ENCODE results near the gene NDUFA6.

NDUFA6 gene

DNA sequence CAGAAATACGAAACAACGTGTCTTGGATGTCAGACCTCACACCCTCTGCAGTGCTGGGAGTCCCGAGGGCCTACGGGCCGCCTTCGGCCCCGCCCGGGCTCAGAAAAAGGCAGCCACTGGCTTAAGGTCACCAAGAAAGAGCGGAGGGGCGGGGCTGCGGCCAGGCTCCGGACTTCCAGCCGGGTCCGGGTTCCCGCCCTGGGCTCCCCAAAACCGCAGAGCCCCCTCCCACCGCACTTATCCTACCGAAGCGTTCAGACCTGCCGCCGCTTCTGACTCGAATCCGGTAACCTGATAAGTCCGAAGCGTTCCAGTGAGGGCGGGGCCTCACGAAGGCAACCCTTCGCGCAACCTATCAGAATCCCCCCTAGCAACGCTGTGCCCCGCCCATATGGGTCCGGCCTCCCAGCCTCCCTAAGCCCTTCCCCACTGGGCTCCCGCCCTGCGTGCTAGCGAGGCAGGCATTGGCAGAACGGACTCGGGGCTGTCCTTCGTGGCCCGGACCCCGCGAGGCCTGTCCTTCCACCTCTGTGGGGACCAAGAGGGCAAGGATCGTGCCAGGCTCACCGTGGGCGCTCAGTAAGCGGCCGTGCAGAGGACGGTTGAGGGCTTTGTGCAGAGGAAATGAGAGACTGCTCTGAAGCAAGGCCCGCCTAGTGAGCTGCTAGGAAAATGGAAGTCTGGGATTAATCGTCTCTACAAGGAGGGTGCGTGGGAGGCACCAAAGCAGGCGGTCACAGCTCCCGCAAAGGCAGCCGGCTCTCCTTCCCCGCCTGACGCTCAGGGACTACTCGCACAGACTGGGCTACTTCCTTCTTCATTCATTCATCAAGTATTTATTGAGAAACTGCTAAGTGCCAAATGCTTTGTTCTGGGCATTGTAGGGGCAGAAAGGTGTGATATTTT, 19.8 kb downstream of the NDUFA6 start, which contains the start of gene NAGA:
Gene NAGA, minus strand, starts transcription at position 296 of the 906 bp plus-strand sequence. CDS start 515 bp downstream, outside the sequence.
- DNase-seq (ENCODE audit: low spot score) = peak; percentile 95

DNA sequence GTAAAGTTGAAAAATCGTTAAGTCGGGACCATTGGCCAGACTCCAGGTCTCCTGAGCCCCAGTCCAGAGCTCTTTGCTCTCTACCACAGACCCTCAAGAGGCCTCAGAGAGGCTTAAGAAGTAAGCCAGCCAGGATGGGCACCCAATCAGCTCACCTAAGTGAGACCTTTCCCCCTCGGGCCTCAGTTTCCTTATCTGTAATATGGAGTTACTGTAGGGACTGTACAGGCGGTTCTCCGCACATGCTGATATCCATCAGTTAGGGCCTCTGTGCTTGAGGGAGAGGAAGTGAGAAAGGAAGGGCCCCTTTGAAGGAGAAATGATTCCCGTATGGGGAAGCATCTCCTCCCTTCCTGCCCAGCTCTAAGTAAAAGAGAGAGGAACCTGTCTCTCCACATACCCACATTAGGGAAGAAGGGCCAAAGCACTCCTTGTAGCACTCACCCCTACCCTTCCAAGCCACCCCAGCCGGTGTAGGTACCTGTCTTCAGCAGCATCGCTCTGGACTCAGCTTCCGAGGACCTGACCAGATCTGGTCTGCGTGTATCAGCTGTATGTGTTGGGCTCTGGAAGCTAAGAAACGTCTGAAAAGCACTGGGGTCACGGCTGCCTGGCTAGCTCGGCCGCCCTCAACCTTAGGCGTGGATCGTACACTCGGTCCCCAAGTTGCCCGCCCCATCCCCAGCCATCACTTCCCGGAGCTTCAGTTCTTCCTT, 20.6 kb downstream of the NDUFA6 start:
- no peak for DNase-seq (ENCODE audit: low spot score)

DNA sequence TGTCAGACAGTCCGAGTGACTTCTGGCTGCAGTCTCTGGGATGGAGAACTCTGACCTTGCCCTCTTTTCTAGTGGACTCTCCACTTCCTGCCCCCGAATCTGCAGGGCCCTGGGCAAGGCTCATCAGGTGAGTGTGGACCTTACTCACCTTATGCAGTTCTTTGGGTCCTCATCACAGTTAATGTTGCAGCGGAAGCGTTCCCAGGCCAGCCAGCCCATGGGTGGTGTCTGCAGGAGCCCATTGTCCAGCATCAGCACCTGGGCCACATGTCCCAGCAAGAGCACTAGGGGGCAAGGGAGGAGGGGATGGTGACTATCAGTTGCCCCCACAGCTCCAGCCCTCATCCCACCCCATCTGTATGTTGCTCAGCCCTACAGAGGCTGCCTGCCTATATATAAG, 22.3 kb downstream of the NDUFA6 start:
- no peak for DNase-seq (ENCODE audit: low spot score)

DNA sequence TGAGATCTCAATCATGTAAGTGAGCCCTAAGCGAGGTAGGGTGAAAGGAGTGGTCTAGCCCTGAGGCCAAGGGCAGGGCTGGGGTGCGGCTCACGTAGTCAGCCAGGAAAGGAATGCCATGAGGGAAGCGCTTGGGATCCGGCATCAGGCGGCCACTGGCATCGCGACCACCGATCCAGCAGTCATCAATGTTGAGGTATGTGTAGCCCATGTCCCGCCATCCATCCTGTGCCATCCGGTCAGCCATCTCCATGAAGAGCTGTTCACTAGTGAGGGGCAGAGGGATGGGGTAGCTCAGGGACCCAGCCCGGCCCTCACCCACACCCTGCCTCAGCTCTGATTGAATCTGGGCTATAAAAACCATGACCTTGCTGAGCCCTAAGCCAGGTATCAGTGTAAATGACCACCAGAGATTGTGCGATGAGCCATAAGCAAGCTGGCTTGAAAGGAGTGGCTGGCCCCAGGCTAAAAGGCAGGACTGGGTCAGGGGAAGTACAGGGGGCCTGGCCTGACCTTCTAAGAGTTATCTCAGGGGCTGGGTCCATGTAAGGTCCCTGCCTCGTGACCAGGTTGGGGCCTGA, 22.8 kb downstream of the NDUFA6 start:
- DNase-seq (ENCODE audit: low spot score) = no peak

DNA sequence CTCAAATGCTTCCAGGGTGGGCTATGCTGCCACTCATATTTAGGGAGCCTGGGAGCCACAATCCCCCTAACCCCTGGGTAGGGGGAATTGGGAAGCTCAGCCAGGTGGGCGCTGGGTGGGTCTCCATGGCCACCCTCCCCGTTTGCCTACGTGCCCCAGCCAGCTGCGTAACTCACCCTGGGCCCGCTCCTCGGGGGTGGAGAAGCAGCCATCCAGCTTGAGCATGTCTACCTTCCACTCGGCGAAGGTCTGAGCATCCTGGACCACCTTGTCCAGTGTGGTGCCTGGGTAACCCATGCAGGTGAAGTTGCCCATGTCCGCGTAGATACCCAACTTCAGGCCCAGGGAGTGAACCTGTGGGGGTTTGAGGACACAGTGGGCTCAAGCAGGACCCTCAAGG, 23.6 kb downstream of the NDUFA6 start:
- DNase-seq (ENCODE audit: low spot score) = no peak

DNA sequence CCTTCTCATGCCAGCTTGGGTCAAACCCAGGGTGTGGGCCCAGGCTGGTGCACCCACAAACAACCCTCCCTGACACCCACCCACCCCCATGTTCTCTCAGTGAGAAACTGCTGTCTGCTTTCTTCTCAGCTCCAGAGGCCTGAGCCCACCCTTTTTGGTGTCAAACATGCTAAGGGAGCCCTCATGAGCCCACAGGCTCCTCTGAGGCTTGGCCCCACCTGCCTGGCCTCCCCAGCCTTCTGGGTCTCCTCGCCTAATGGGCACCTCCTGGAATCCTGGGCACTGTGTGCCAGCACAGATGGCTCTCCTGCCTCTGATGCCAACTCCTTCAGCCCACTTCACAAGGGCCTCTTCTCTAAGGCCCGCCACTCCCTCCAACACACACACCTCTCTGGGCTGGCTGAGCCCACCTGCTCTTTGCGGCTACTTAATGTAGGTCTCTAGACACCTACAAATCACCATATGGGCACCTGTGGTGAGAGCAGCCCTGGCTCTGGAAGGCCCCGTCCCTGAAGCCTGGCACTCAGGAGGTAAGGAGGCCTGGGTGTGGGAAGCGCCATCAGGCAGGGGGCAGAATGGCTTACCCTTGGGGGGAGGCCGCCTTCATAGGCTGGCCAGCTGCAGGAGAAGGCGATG, 24.3 kb downstream of the NDUFA6 start:
- DNase-seq (ENCODE audit: low spot score) = no peak

DNA sequence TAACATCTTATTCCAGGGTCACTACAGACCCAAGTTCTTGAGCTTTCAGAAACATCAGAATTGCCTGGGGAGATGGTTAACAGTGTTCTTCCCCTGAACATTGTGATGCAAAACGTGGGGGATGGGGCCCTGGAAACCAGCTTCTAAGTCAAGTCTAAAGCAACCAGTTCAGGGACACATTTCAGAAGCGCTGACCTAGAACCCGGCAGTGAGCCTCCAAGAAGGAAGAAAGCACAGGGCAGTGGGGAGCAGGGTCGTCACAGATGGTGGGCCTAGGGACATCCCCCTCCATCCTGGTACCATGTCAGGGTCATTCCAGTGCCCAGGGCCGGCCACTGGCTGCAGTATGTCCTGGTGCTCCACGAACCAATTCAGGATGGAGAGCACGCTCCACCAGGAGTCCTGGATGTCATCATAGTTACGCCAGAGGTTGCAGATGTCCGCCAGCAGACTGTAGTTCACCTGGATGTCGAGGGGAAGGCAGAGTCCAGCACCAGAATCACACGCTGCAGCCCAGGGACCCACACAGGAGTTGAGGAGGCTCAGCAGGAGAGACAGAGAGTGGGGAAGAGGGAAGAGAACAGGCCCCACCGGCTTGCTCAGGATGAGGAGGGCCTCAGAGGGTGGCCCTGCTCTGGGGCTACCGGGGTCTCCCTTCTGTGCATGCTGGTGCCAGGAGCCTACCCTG, 25.0 kb downstream of the NDUFA6 start:
- no peak for DNase-seq (ENCODE audit: low spot score)

DNA sequence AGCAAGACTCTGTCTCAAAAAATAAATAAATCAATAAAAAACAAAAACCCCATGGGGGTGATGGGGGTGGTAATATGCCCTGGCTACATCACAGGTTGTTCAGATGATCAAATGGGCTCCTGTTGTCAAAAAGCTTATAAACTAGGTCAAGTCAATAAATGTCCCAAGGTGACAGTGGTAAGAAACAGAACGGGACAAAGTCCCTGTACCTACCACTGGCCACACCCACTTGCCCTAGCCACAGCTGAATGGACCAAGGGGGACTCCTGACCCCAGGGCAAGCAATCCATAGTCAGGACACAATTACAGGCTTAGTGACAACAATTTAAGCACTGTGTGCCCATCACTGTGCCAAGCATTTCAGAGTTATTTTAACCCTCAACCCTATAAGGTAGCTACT, 25.9 kb downstream of the NDUFA6 start:
- no peak for DNase-seq (ENCODE audit: low spot score)

DNA sequence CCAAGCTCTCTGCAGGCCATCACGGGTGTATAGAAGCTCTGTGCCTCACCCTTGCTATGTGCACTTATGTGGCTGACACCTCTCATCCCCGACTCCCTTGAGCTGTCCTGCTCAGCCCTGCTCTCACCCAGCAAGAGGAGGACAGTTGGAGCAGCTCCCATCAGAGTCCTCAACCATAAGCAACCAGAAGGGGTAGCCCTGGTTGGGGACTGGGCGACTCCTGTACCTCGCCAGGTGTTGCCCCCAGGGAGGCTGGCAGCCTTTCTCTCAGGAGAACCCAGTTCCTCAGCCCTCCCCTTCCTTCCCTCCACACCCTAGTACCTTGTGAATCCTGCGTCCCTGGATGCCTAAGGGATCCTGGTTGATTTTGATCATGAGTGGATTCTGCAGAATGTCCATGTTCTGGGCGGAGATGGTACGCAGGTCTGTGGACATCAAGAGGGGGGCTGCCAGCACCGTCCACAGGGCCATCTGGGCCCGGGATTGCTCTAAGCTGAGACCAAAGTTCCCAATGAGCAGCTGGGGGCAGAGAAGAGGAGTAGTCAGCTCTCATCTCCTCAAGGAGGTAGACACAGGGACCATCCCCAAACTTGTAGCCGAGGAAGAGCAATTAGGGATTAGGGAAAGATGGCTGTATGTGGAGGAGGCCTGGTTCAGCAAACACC, 27.9 kb downstream of the NDUFA6 start:
- no peak for DNase-seq (ENCODE audit: low spot score)

DNA sequence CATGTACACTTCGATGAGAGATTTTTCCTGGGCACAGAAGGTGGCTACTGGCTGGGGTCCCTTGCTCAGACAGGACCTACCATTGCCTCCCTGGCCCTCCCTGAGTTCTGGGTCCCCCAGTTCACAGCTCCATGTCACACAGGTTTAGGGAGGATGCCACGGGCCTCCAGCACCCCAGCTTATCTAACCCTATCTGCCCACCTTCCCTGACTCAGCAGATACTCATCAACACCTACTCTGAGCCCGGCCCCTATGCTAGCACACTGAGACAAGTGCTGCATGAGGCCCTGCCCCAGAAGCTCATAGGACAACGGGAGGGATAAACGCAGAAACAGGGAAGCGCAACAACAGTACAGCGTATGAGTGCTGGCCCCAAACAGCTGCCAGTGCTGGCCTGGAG, 29.5 kb downstream of the NDUFA6 start:
- DNase-seq (ENCODE audit: low spot score) = no peak

DNA sequence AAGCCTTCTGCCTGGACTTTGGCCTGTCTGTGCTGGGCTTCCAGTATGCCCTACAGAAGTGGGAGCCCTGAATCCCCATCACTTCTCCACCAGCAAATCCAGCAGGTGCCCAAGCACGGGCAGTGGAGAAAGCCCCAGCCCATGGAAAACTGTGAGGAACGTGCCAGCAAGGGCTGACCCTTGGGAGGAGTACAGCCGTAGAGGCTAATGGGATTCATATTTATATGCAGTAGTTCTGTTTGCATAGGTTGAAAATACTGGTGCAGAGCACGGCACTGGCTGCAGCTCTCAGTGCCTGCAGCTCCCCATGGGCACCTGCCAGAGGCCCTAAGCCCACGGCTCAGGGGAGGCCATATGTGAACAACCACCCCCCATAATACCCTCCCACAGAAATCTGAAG, 30.1 kb downstream of the NDUFA6 start:
- DNase-seq (ENCODE audit: low spot score) = no peak

DNA sequence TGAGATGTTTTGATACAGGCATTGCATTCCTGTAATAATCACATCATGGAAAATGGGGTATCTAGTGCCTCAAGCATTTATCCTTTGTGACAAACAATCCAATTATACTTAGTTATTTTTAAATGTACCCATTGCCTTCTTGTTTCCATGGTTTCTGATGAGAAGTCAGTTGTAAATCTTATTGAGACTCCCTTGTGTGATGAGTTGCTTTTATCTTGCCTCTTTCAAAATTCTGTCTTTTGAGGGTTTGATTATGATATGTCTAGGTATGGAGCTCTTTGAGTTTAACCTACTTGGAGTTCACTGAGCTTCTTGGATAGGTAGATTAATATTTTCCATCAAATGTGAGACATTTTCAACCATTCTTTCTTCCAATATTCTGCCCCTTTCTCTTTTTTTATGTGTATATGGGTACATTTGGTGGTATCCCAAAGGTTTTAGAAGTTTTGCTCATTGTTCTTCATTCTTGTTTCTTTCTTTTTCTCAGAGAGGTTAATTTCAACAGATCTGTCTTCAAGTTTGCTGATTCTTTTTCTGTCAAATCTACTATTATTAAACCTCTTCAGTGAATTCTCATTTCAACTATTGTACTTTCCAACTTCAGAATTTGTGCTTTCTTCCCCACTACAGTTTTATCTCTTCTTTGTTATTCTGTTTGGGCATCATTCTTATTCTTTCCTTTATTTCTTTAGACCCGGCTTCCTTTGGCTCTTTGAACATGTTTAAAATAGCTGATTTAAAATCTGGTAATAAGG, 33.6 kb downstream of the NDUFA6 start:
- no peak for DNase-seq (ENCODE audit: low spot score)

DNA sequence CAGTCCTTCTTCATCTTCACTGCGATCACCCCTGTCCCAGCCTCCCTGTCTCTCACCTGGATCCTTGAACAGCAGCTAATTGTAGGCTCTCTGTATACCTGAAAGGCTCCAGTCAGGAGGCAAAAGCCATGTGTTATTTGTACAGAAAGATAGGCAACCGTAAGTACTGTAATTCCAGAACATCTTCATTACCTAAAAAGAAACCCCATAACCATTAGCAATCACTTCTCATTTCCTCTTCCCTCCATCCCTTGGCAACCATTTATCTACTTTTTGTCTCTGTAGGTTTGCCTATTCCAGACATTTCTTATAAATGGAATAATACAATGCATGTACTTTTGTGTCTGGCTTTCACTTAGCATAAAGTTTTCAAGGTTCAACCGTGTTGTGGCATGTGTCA, 37.8 kb downstream of the NDUFA6 start:
- DNase-seq (ENCODE audit: low spot score) = no peak

DNA sequence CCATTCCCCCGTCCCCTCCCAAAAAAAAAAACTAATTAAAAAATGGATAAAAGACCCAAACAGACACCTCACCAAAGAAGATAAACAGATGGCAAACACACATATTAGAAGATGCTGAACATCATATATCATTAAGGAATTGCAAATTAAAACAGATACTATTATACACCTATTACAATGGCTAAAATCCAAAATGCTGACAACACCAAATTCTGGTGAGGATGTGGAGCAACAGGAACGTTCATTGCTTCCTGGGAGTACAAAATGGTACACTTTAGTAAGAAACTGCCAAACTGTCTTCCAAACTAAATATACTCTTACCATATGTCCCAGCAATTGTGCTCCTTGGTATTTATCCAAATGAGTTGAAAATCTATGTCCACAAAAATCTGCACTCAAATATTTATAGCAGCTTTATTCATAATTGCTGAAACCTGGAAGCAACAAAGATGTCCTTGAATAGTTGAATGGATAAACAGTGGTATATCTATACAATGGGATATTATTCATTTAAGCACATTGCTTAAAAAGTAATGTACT, 39.9 kb downstream of the NDUFA6 start:
- DNase-seq (ENCODE audit: low spot score) = no peak

DNA sequence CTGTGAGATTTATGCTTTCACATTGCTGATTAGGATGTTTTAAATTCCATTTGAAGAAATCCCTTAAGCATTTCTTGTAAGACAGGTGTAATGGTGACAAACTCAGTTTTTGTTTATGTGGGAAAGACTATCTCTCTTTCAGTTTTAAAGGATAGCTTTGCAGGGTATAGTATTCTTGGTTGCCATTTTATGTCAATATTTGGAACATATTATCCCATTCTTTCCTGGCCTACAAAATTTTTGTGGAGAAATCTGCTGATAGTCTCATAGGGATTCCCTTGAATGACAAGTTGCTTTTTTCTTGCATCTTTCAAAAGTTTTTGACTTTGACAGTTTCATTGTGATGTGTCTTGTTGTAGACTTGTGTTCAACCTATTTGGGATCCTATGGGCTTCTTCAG, 48.8 kb downstream of the NDUFA6 start:
- no peak for DNase-seq (ENCODE audit: low spot score)

DNA sequence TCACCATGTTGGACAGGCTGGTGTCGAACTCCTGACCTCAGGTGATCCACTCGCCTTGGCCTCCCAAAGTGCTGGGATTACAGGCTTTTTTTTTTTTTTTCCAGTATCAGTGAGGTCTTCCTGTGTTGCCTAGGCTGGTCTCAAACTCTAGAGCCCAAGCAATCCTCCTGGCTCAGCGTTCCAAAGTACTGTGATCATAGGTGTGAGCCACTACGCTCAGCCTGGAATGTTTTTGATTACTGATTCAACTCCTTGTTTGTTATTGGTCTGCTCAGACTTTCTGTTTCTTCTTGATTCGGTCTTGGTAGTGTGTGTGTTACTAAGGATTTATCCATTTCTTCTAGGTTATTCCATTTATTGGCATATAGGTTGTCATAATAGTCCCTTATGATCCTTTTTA, 51.3 kb downstream of the NDUFA6 start:
- DNase-seq (ENCODE audit: low spot score) = no peak

All from SW480 (cell line).